A549 (cell line): ENCODE results near the gene RAB3GAP2. TPM values are rescaled to one million over a fixed set of nuclear protein-coding genes. Genes with fewer than 3 reads are reported as not detected.

ENCODE experiments used
- ATAC-seq, 2 experiments: fragments of 200-7000 bp in 1 of 2; fragments of >200 bp in 1 of 2; cut with Nextera tagmentation in 1 of 2; cut with Tn5 transposase in 1 of 2; 3 replicates each; pipeline versions ENCODE4 v1.8.0 to v1.9.1; 2018 to 2020; ENCODE audit warnings: mild to moderate bottlenecking in 1 of 2, moderate library complexity in 1 of 2
- CTCF ChIA-PET: fragments of 300-600 bp; sonication (Branson Sonifier 250); formaldehyde crosslinking; extraction: SDS; loops from one replicate; lab custom pipeline; 2021; ENCODE audit warnings: antibody characterized with exemption, inconsistent platforms; lab: Yijun Ruan, JAX
- POLR2A ChIA-PET: fragments of 350-600 bp; formaldehyde crosslinking; extraction: SDS; loops from one replicate; lab custom pipeline; 2021; ENCODE audit warnings: antibody characterized with exemption, inconsistent platforms; lab: Yijun Ruan, JAX
- DNase-seq, 2 experiments: peaks; one replicate each; pipeline versions ENCODE4 v3.0.0 to v3.0.0-alpha.2; 2011 to 2016; ENCODE audit warnings: low read depth in 1 of 2, low spot score in 1 of 2
- FAIRE-seq: peaks from 2 replicates; lab custom pipeline; 2011; peaks lifted over from hg19 to GRCh38; lab: Jason Lieb, UNC
- H3K27ac ChIP-seq, 2 experiments: fragments of >200 bp; sonication (Bioruptor Twin); formaldehyde crosslinking; 3 replicates each; pipeline ENCODE4 v1.5.1; 2016 to 2017
- H3K4me1 ChIP-seq: fragments of >200 bp; sonication (Bioruptor Twin); formaldehyde crosslinking; 3 replicates; pipeline ENCODE4 v1.6.1; 2016
- H3K4me2 ChIP-seq: fragments of >200 bp; sonication (Bioruptor Twin); formaldehyde crosslinking; 3 replicates; pipeline ENCODE4 v1.6.1; 2016
- H3K4me3 ChIP-seq: fragments of >200 bp; sonication (Bioruptor Twin); formaldehyde crosslinking; 3 replicates; pipeline ENCODE4 v1.5.1; 2016
- H3K9me3 ChIP-seq: fragments of >200 bp; sonication (Bioruptor Twin); formaldehyde crosslinking; 3 replicates; pipeline ENCODE4 v1.6.1; 2016
- ATOH8 ChIP-seq: fragments of 250-450 bp; sonication (Bioruptor Pico); IDR thresholded peaks from 2 replicates; pipeline ENCODE4 v1.5.0; 2020; ENCODE audit warnings: low read depth, mild to moderate bottlenecking, moderate library complexity
- BCL3 ChIP-seq: fragments of >200 bp; sonication (Bioruptor Twin); formaldehyde crosslinking; IDR thresholded peaks from 3 replicates; pipeline ENCODE4 v1.6.1; 2016
- CBX8 ChIP-seq: fragments of 200-600 bp; sonication (generic); IDR thresholded peaks from 2 replicates; pipeline ENCODE4 v1.6.1; 2016
- CEBPB ChIP-seq, 2 experiments: fragments of >200 bp in 1 of 2; sonication (Bioruptor Twin) in 1 of 2; formaldehyde crosslinking in 1 of 2; IDR thresholded peaks; 2 replicates each; pipeline ENCODE4 v1.6.1; 2012 to 2016
- CHD2 ChIP-seq: fragments of 150-350 bp; IDR thresholded peaks from 2 replicates; pipeline ENCODE4 v1.6.1; 2014; ENCODE audit warnings: low read length; ENCODE audit not compliant: partially characterized antibody
- CTCF ChIP-seq: fragments of >200 bp; sonication (Bioruptor Twin); formaldehyde crosslinking; IDR thresholded peaks from 3 replicates; pipeline ENCODE4 v1.5.1; 2016
- EHMT2 ChIP-seq: fragments of 200-600 bp; sonication (generic); IDR thresholded peaks from 2 replicates; pipeline ENCODE4 v1.6.1; 2016; ENCODE audit warnings: antibody characterized with exemption, low read depth, mild to moderate bottlenecking, moderate library complexity
- FOSB ChIP-seq: fragments of 250-450 bp; sonication (Bioruptor Pico); IDR thresholded peaks from 2 replicates; pipeline ENCODE4 v1.5.0; 2020; ENCODE audit warnings: mild to moderate bottlenecking, moderate library complexity
- FOXS1 ChIP-seq: fragments of 250-450 bp; sonication (Bioruptor Pico); IDR thresholded peaks from 2 replicates; pipeline ENCODE4 v1.5.0; 2020; ENCODE audit warnings: mild to moderate bottlenecking, moderate library complexity
- GATA3 ChIP-seq: IDR thresholded peaks from 2 replicates; pipeline ENCODE4 v1.6.1; 2012; ENCODE audit warnings: borderline replicate concordance
- HES2 ChIP-seq: fragments of >200 bp; sonication (Bioruptor Twin); formaldehyde crosslinking; IDR thresholded peaks from 2 replicates; pipeline ENCODE4 v1.6.1; 2016
- JUN ChIP-seq, 2 experiments: fragments of >200 bp; sonication (Bioruptor Twin); formaldehyde crosslinking; IDR thresholded peaks; 2 replicates in 1 of 2; 3 replicates in 1 of 2; pipeline ENCODE4 v1.6.1; 2016 to 2017
- KDM5A ChIP-seq: fragments of 200-600 bp; sonication (generic); IDR thresholded peaks from 2 replicates; pipeline ENCODE4 v1.6.1; 2016; ENCODE audit warnings: antibody characterized with exemption, mild to moderate bottlenecking
- MAFK ChIP-seq: fragments of 450-650 bp; IDR thresholded peaks from 2 replicates; pipeline ENCODE4 v1.6.1; 2014; ENCODE audit not compliant: partially characterized antibody
- MAX ChIP-seq: IDR thresholded peaks from 2 replicates; pipeline ENCODE4 v1.6.1; 2012
- MAZ ChIP-seq: fragments of 150-350 bp; IDR thresholded peaks from 2 replicates; pipeline ENCODE4 v1.6.1; 2014; ENCODE audit warnings: antibody characterized with exemption, low read depth, low read length, borderline replicate concordance
- NPAS2 ChIP-seq: fragments of 250-450 bp; sonication (Bioruptor Pico); IDR thresholded peaks from 2 replicates; pipeline ENCODE4 v1.8.0; 2022; ENCODE audit warnings: mild to moderate bottlenecking, moderate library complexity, borderline replicate concordance
- NR3C1 ChIP-seq: fragments of >200 bp; sonication (Bioruptor Twin); formaldehyde crosslinking; IDR thresholded peaks from 3 replicates; pipeline ENCODE4 v1.6.1; 2017
- PHF8 ChIP-seq: fragments of 200-600 bp; sonication (generic); IDR thresholded peaks from 2 replicates; pipeline ENCODE4 v1.6.1; 2016; ENCODE audit warnings: low read depth, mild to moderate bottlenecking, antibody characterized with exemption, moderate library complexity, borderline replicate concordance
- POLR2A ChIP-seq: IDR thresholded peaks from 2 replicates; pipeline ENCODE4 v1.6.1; 2012; ENCODE audit warnings: mild to moderate bottlenecking, low read length
- POLR2AphosphoS2 ChIP-seq: conservative IDR thresholded peaks from 2 replicates; pipeline ENCODE4 v1.6.1; 2012; ENCODE audit warnings: low read length, improper control_type of control experiment, inconsistent platforms
- RAD21 ChIP-seq, 2 experiments: fragments of >200 bp in 1 of 2; sonication (Bioruptor Twin) in 1 of 2; formaldehyde crosslinking in 1 of 2; IDR thresholded peaks in 1 of 2; conservative IDR thresholded peaks in 1 of 2; 2 replicates in 1 of 2; 3 replicates in 1 of 2; pipeline ENCODE4 v1.6.1; 2012 to 2018; ENCODE audit warnings: inconsistent platforms in 1 of 2
- USF2 ChIP-seq: fragments of 450-650 bp; IDR thresholded peaks from 2 replicates; pipeline ENCODE4 v1.6.1; 2014; ENCODE audit warnings: antibody characterized with exemption
- WGBS: methylation state at CpG from one replicate; pipeline ENCODE4 v1.1.6; 2017; ENCODE audit errors: missing lambda C conversion rate; 5-methylcytosine and 5-hydroxymethylcytosine counted together
- polyA plus RNA-seq, 4 experiments: library from polyadenylated mRNA; depleted of rRNA in 3 of 4; stranded (reverse); fragments of >200 nt; fragmentation: RNase III in 1 of 4; extraction: RNeasy Plus Mini Kit Qiagen cat#74134 plus additional on column Dnase treatment in 1 of 4; gene quantifications; 2 replicates in 3 of 4; 3 replicates in 1 of 4; pipeline ENCODE4 v1.2.3, GENCODE V29; 2011 to 2017

The RAB3GAP2 gene
- polyA plus RNA-seq, 2 of the 4 experiments (the other 2 are of a cell fraction), result 14.1 to 42.8 TPM

- FAIRE-seq (no peak), DNase-seq (no peak), ATAC-seq (no peak)
- POLR2A ChIA-PET, result no interaction called here
- no peaks in the 10 kb centered on the region for H3K9me3 ChIP-seq
- 85% methylated on average over 2 of the region's 2 CpGs for WGBS
- no peak overlapping the region for H3K4me3 ChIP-seq
- TF ChIP-seq POLR2A (no peak), CEBPB (IDR thresholded peaks at IDR 0.05) (no peak), HES2 (no peak), KDM5A (no peak), ATOH8 (CRISPR knock-in tag) (no peak), FOXS1 (no peak), EHMT2 (no peak), BCL3 (no peak)
- H3K4me1 ChIP-seq, result no peaks in the 10 kb centered on the region
- no peak overlapping the region for H3K27ac ChIP-seq
- CTCF ChIA-PET, result no interaction called here
- H3K4me2 ChIP-seq, result no peak overlapping the region
These were observed 114.5 kb downstream of the RAB3GAP2 start for GRCh38 chr1:220157738-220158137.

GRCh38 chr1:220156620-220157146, 115.6 kb downstream of the RAB3GAP2 start:
- no peak for FAIRE-seq
- no peak overlapping the region for H3K27ac ChIP-seq
- TF ChIP-seq PHF8 (no peak), CHD2 (no peak), MAFK (peak; percentile 69), MAZ (no peak)
- H3K9me3 ChIP-seq, result no peaks in the 10 kb centered on the region
- no peak for DNase-seq
- no peak overlapping the region for H3K4me3 ChIP-seq
- no peak for ATAC-seq
- H3K4me2 ChIP-seq, result no peak overlapping the region
- WGBS, result 89% methylated on average over 4 of the region's 4 CpGs
- ChIA-PET POLR2A (no interaction called here), CTCF (no interaction called here)
- H3K4me1 ChIP-seq, result no peaks in the 10 kb centered on the region

- CTCF ChIA-PET, result no interaction called here
- H3K4me1 ChIP-seq, result no peaks in the 10 kb centered on the region
- H3K4me2 ChIP-seq, result no peak overlapping the region
- no peak overlapping the region for H3K4me3 ChIP-seq
- FAIRE-seq (no peak), ATAC-seq (no peak), DNase-seq (no peak)
- H3K27ac ChIP-seq, result no peak overlapping the region
- POLR2A ChIA-PET, result no interaction called here
- no peaks in the 10 kb centered on the region for H3K9me3 ChIP-seq
- no peak for TF ChIP-seq HES2
- no peak for TF ChIP-seq EHMT2
- TF ChIP-seq CEBPB (IDR thresholded peaks at IDR 0.05), result no peak
- no peak for TF ChIP-seq FOXS1
- no peak for TF ChIP-seq MAX
These were observed 119.1 kb downstream of the RAB3GAP2 start for GRCh38 chr1:220153147-220153546.

GRCh38 chr1:220151454-220151853, 120.8 kb downstream of the RAB3GAP2 start:
- no peak overlapping the region for H3K27ac ChIP-seq
- no peak for DNase-seq
- H3K4me2 ChIP-seq, result no peak overlapping the region
- no peaks in the 10 kb centered on the region for H3K4me1 ChIP-seq
- no peaks in the 10 kb centered on the region for H3K9me3 ChIP-seq
- ChIA-PET POLR2A (no interaction called here), CTCF (no interaction called here)
- no peak overlapping the region for H3K4me3 ChIP-seq
- 86% methylated on average over 3 of the region's 3 CpGs for WGBS
- no peak for TF ChIP-seq CTCF
- no peak for TF ChIP-seq FOSB (CRISPR knock-in tag)
- TF ChIP-seq USF2, result no peak
- TF ChIP-seq CBX8, result no peak
- no peak for TF ChIP-seq NPAS2 (CRISPR knock-in tag)
- TF ChIP-seq JUN (IDR thresholded peaks at IDR 0.05), result no peak
- no peak for TF ChIP-seq RAD21 (conservative IDR thresholded peaks at IDR 0.05 in 1 of 2, IDR thresholded peaks at IDR 0.05 in 1 of 2)
- TF ChIP-seq MAFK, result no peak
- TF ChIP-seq CHD2, result no peak
- no peak for TF ChIP-seq MAX
- TF ChIP-seq GATA3, result no peak
- TF ChIP-seq NR3C1, result no peak
- no peak for TF ChIP-seq POLR2AphosphoS2
- no peak for FAIRE-seq
- ATAC-seq, result no peak; a peak in 1 of 6 replicates
